Testis (tissue), 2 donors: ENCODE measurements around the gene SYTL4.

ENCODE experiments used
- POLR2A ChIP-seq: fragments of 450-650 bp; IDR thresholded peaks from one replicate; pipeline ENCODE4 v1.6.1; 2017; ENCODE audit warnings: antibody characterized with exemption, mild to moderate bottlenecking, moderate library complexity
- TF ChIP-seq, protein P1 (sequence below), 3 experiments: fragments of 450-650 bp in 2 of 3; fragments of 200-600 bp in 1 of 3; sonication (generic) in 1 of 3; IDR thresholded peaks; one replicate each; pipeline ENCODE4 v1.5.1; 2016 to 2019; ENCODE audit warnings: antibody characterized with exemption in 3 of 3, mild to moderate bottlenecking in 2 of 3, moderate library complexity in 1 of 3

- TF ChIP-seq, protein P1, sequence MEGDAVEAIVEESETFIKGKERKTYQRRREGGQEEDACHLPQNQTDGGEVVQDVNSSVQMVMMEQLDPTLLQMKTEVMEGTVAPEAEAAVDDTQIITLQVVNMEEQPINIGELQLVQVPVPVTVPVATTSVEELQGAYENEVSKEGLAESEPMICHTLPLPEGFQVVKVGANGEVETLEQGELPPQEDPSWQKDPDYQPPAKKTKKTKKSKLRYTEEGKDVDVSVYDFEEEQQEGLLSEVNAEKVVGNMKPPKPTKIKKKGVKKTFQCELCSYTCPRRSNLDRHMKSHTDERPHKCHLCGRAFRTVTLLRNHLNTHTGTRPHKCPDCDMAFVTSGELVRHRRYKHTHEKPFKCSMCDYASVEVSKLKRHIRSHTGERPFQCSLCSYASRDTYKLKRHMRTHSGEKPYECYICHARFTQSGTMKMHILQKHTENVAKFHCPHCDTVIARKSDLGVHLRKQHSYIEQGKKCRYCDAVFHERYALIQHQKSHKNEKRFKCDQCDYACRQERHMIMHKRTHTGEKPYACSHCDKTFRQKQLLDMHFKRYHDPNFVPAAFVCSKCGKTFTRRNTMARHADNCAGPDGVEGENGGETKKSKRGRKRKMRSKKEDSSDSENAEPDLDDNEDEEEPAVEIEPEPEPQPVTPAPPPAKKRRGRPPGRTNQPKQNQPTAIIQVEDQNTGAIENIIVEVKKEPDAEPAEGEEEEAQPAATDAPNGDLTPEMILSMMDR (IDR thresholded peaks at IDR 0.05): no peak
- TF ChIP-seq POLR2A: no peak
Measured at GRCh38 chrX:100720301-100720700, 11.6 kb downstream of the SYTL4 start.
